ENCODE measurements around the gene PHLDA1. TPM values are rescaled to one million over a fixed set of nuclear protein-coding genes. Genes with fewer than 3 reads are reported as not detected.

PHLDA1 gene
- total and polyA plus RNA-seq, 8 donors = 2.9 to 16.1 (median 5.0) TPM

DNA sequence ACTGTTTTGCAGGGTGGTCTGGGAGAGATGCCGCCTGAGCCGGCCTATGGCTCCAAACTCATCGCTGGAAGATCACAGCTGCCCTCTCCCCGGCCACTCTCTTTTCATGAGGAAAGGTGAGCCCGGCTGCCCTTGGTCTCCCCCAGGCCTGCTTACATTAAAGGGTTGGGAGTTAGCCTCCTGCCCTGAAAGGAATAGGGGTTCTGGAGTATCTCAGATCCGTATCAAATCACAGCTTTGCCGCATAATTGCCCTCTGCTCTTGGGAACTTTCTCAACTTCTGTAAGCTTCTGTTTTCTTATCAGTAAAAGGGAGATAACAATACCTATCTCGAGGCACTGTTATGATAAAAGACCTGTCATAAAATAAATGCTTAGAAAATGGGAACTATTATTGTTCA lies 17.6 kb downstream of the PHLDA1 start:
- Histone ChIP-seq H3K36me3 (no peaks in the 10 kb centered on the region), H3K27ac (no peak overlapping the region), H3K27me3 (no peaks in the 10 kb centered on the region), H3K9me3 (no peaks in the 10 kb centered on the region), H3K4me3 (no peak overlapping the region), H3K4me1 (peaks cover 0 to 4% (median 0%) of the 10 kb centered on the region in 3 donors)
- WGBS, 2 donors = 66% methylated on average over 8 of the region's 8 CpGs
- peak in 1 of 4 donors; percentile 14 for ATAC-seq
- no peak for FAIRE-seq
- DNase-seq = no peak
- intact Hi-C loops (cut with DNase I) = no loop called here
- TF ChIP-seq, protein P1, sequence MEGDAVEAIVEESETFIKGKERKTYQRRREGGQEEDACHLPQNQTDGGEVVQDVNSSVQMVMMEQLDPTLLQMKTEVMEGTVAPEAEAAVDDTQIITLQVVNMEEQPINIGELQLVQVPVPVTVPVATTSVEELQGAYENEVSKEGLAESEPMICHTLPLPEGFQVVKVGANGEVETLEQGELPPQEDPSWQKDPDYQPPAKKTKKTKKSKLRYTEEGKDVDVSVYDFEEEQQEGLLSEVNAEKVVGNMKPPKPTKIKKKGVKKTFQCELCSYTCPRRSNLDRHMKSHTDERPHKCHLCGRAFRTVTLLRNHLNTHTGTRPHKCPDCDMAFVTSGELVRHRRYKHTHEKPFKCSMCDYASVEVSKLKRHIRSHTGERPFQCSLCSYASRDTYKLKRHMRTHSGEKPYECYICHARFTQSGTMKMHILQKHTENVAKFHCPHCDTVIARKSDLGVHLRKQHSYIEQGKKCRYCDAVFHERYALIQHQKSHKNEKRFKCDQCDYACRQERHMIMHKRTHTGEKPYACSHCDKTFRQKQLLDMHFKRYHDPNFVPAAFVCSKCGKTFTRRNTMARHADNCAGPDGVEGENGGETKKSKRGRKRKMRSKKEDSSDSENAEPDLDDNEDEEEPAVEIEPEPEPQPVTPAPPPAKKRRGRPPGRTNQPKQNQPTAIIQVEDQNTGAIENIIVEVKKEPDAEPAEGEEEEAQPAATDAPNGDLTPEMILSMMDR (IDR thresholded peaks at IDR 0.05) = no peak

DNA sequence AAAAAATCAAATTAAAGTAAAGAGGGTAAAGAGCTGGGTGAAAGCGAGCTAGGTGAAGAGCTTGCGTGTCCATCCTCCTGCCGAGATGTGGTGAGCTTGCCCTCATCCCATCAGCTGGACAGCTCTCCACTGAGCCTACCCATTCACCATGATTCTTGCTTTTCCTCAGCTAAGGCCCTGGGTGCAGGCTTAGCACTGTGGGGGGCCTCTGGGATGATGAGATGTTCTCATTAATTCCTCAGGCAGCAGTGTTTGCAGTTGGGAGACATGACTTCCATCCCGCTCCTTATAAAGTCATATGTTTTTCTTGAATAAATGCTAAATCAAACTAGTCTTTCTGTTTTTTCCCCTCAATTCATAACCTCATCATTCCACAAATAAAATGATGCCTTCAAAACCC lies 18.0 kb downstream of the PHLDA1 start:
- FAIRE-seq = no peak
- H3K27me3 ChIP-seq = no peaks in the 10 kb centered on the region
- H3K9me3 ChIP-seq = no peaks in the 10 kb centered on the region
- H3K4me3 ChIP-seq = no peak overlapping the region
- no peaks in the 10 kb centered on the region for H3K36me3 ChIP-seq
- no peak overlapping the region for H3K27ac ChIP-seq
- peaks cover 0 to 4% (median 0%) of the 10 kb centered on the region in 3 donors for H3K4me1 ChIP-seq
- TF ChIP-seq, protein P1 (IDR thresholded peaks at IDR 0.05) = no peak
- intact Hi-C loops (cut with DNase I) = no loop called here
- no peak for ATAC-seq
- WGBS, 2 donors = 97 to 98% methylated on average over 4 of the region's 4 CpGs
- DNase-seq = no peak

DNA sequence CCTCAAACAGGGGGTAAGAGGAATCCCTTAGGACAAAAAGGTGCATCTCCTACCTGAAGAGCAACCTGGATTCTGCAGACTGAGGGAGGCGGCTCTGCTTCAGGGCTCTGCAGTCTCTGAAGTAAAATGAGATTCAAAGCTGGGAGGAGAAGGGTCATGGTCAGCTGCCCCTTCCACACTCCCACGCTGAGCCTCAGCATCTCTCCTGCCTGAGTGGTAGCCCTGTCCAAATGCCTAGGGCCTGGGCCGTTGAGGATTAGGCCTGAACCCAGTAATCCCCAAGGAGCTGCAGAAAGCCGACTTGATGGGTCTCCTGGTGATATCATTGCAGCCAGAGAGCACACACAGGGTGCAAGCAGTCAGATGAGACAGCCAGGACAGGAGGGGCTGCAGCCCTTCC lies 18.9 kb downstream of the PHLDA1 start:
- FAIRE-seq = no peak
- H3K4me3 ChIP-seq = no peak overlapping the region
- peaks cover 0 to 4% (median 0%) of the 10 kb centered on the region in 3 donors for H3K4me1 ChIP-seq
- no peaks in the 10 kb centered on the region for H3K36me3 ChIP-seq
- no peak for ATAC-seq
- TF ChIP-seq, protein P1 (IDR thresholded peaks at IDR 0.05) = no peak
- DNase-seq = no peak
- 86 to 94% methylated on average over 4 of the region's 4 CpGs for WGBS, 2 donors
- no peaks in the 10 kb centered on the region for H3K9me3 ChIP-seq
- intact Hi-C loops (cut with DNase I) = no loop called here
- no peaks in the 10 kb centered on the region for H3K27me3 ChIP-seq
- H3K27ac ChIP-seq = no peak overlapping the region

DNA sequence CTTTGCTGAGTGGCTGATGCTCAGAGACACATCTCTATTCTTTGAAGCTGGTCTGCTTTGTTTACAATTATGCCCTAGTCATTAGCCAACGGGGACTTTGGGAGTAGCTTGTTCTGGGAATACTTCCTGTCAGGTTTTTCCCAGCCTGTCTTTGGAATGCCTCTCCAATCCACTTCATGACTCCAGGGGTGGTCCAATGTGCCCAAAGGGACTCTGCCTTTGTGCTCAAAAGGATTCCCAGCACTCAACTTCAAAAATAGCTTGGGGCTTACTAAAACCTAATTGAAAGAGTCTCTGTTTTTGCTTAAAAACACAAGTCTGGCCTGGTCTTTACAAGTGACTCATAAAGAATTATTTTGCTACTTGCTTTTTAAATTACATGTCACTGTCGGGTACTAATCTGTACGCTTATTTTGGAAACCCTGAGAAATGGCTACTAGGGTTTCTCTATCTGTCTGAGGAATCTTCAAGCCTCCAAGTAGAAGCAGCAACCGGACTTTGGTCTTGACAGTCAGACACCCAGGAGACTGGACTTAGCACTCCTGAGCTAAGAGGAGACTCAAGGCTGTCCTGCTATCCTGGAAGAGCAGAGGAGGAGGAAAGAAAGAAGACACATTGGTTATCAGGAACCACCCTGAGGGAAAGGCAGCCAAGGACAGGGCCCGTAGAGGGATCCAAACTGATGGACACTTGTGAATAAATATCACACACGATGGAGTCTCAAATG lies 20.7 kb downstream of the PHLDA1 start:
- Histone ChIP-seq H3K4me1 (peaks cover 0 to 4% (median 0%) of the 10 kb centered on the region in 3 donors), H3K36me3 (no peaks in the 10 kb centered on the region), H3K27me3 (no peaks in the 10 kb centered on the region), H3K27ac (no peak overlapping the region), H3K9me3 (no peaks in the 10 kb centered on the region), H3K4me3 (no peak overlapping the region)
- TF ChIP-seq, protein P1 (IDR thresholded peaks at IDR 0.05) = no peak
- WGBS, 2 donors = 87 to 94% methylated on average over 6 of the region's 6 CpGs
- no peak for FAIRE-seq
- ATAC-seq = no peak
- intact Hi-C loops (cut with DNase I) = no loop called here
- DNase-seq = no peak

DNA sequence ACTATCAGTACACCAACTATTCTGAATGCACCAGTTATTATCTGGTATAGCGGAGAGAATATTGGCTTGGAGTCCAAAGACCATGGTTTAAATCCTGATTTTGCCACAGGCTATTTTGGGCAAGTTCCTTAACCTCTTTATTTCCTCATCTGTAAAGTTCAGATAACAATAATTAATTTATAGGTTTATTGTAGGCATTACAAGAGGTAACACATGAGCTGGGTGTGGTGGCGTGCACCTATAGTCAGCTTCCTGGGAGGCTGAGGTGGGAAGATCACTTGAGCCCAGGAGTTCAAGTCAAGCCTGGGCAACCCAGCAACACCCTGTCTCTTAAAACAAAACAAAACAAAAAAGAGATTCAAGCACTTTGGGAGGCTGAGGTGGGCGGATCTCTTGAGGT lies 23.1 kb downstream of the PHLDA1 start:
- no peaks in the 10 kb centered on the region for H3K36me3 ChIP-seq
- TF ChIP-seq, protein P1 (IDR thresholded peaks at IDR 0.05) = no peak
- FAIRE-seq (no peak), ATAC-seq (no peak), DNase-seq (no peak)
- 86 to 88% methylated on average over 3 of the region's 3 CpGs for WGBS, 2 donors
- no peaks in the 10 kb centered on the region for H3K9me3 ChIP-seq
- intact Hi-C loops (cut with DNase I) = no loop called here
- H3K27me3 ChIP-seq = no peaks in the 10 kb centered on the region
- H3K4me1 ChIP-seq = peaks cover 0 to 4% (median 0%) of the 10 kb centered on the region in 3 donors
- no peak overlapping the region for H3K4me3 ChIP-seq
- H3K27ac ChIP-seq = no peak overlapping the region

Data from pancreas (tissue), 10 donors.